Measurements from ENCODE around the gene CST4.
"Not testable (repeated sequence)": the region's sequence is repeated elsewhere in the genome, so short reads cannot be mapped to it uniquely, and the experiment has no call there.

CST4 gene, protein sequence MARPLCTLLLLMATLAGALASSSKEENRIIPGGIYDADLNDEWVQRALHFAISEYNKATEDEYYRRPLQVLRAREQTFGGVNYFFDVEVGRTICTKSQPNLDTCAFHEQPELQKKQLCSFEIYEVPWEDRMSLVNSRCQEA

DNA sequence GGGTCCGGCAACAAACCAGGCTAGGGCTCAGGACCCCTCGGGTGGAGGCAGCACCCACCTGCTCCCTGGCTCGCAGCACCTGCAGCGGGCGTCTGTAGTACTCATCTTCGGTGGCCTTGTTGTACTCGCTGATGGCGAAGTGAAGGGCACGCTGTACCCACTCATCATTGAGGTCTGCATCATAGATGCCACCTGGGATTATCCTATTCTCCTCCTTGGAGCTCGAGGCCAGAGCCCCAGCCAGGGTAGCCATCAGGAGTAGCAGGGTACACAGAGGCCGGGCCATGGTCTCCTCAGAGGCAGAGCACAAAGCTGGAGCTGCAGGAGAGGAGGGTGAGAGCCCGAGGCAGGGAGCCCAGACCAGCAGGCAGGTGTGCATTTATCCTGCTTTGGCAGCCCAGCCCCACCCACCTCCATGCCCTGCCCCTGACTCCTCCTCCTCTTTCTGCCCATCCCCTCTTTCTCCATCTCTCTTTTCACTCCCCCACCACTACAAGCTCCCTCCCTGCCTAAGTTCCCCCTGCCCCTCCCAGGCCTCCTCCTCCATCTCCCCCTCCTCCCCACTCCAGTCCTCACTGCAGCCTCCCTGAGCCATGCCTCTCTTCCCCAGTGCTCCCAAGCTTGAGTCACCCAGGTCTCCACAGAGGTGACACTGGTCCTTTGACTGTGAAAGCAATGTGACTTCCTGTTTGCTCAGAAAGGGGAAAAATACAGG, at the start of gene CST4:
TSS of gene CST4 (minus strand) at position 355 of the 715 bp plus-strand sequence. CDS start at position 286, 69 bp downstream.
- DNase-seq: not testable (repeated sequence)

DNA sequence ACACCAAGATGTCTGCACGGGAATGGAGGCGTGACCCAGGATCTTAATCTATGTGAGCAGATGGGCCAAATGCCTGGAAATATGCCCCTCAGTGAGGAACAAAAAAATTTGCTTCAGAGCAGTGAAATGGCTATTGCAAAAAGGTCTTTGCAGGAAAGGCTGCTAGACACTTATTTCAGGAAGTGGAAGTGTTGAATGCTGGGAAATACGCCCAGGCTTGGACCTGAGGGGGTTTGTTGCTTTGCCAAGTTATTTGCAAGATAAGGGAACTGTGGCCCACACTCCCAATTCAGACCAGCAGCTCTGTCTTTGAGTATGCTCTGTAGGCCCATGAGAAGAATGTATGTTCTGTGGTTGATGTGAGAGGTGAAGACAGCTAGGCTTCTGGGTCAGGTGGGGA, 46.6 kb upstream of the CST4 start:
- DNase-seq: not testable (repeated sequence)

DNA sequence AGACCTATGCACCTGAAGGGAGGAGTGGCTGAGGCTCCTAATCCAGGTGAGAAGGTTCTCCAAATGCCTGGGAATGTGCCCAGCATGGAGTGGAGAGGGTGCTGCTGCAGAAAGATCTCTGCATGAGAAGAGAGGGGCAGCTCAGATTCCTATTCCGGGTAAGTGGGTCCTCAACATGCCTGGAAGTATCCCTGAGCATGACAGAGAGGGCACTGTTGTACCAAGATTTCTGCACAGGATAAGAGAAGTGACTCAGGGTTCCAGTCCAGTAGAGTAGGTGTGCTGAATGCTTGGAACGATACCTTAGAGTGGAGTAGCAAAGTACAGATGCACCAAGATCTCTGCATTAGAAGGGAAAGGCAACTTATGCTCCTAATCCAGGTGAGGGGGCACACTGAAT, 46.1 kb upstream of the CST4 start:
- not testable (repeated sequence) for DNase-seq

DNA sequence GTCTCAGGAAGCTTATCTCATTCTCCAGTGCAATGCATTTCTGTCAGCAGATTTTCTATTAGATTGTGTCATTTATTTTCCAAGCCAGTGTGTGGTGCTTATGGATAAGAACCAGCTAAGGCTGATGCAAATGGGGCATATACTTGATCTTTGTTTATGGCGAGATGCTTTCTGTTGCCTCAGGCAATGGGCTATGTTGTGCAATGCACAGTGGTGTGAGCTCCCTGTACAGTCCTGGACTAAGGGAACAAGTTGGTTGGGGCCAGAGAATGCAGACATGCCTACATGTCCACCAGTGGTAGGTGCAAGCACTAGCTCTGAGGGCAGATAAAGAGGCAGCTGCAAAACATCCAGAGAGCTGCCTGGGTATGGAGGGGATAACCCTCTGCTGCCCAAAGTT, 45.6 kb upstream of the CST4 start:
- DNase-seq: not testable (repeated sequence)

DNA sequence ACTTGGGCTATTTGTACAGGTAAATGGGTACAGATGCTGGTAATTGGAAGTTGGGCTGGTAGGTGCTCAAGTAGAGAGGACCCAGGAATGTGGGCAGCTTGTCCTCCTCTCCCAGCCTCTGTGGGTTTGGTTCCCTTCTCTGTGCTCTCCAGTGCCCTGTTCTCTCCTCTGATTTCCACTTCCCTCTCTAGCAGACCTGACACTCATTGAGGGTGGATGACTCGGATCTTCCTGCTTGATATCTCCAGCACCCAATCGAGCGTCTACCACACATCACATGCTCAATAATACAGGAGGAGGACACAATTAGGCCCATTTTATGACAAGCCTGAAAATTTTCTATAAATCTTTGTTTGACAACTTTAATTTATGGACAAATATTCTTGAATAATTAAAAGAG, 38.2 kb upstream of the CST4 start:
- DNase-seq: no peak

DNA sequence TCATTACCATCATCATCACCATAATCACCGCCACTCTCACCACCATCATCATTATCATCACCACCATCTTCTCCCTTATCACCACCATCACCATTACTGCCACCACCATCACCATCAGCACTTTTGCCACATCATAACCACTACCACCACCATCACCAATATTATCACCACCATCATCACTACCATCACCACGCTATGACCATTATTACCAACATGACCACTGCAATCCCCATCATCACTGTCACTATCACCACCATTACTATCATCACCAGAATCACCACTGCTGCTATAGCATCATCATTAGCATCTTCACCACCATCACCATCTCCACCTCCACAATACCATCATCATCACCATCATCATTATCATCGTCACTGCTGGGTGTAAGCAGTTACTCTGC, 36.3 kb upstream of the CST4 start:
- no peak for DNase-seq

DNA sequence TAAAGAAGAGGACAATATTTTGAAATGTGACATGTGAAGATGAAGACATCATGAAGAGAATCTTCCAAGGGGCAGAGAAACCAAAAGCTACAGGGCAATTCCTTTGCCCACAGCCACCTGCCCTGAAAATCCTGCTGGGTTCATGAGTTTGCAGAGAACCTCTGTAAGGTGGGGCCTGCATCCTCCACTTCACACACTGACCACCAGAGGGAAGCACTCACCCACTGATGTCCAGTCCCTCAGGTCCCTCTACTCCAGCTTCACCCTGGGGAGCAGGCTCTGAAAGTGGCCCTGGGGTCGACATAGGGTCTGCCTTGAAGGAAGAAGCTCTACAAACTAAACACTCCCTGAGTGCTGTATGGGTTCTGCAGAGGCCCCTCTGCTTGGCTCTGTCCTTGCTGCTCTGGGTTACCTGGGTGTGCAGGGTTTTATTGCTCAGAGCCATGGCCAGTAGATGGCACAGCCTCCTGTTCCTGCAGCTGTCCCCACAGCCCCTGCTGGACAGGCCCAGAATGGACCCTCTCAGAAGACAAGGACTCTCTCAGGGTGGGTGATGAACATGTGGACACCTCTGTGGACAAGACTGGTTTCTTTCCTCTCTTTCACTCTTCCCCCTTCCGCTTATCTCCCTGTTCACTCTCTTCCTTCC, 34.9 kb upstream of the CST4 start:
- peak; percentile 6 for DNase-seq

DNA sequence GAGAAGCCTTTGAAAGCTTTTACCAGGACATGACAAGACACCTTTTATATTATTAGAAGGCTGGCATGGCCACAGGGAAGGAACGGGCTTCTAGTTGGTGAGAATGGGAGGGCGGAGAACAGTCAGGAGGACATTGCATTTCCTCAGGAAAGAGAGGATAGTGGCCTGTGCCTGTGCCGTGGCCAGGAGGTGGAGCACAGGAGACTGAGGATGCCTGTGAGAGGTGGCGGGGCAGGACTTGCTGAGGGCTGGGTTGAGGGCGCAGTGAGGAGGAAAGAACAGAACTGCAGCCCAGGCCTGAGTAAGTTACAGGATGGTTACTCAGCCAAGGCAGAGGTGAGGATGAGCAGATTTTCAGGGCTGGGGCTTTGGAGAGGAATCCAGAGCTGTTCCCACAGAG, 34.0 kb upstream of the CST4 start:
- not testable (repeated sequence) for DNase-seq

DNA sequence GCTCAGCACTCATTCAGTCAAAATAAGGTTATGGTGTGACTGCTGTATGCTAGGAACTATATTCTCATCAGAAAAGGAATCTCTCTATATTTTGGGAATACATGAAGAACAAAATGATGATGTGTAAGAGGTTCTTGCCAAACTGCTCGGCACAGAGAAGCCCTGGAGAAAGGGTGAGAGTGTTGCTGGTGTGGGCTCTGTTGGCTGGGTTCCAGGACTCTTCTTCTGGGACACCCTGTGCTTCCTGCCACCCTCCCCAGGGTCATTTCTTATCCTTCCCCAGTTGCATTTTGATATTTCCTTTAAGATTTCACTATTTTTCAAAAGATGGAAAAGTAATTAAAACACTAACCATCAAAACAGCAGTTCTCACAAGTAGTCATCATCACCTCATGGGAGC, 33.1 kb upstream of the CST4 start:
- DNase-seq: no peak

DNA sequence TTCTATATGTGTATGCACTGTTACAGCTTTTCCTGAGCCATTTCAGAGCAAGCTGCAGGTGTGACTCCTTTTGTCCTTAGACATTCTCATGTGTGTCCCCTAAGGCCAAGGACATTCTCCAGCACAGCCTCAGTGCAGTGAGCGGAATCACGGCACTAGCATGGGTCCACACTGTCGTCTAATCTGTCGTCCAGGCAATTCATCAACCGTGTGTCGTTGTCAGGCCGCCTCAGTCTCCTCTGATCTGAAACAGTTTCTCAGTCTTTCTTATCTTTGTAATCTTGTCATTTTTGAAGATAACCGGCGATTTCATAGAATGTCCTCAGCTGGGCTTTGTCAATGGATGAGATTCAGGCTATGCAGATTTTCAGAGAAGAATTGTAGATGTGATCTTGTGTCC, 30.5 kb upstream of the CST4 start:
- DNase-seq: not testable (repeated sequence)

DNA sequence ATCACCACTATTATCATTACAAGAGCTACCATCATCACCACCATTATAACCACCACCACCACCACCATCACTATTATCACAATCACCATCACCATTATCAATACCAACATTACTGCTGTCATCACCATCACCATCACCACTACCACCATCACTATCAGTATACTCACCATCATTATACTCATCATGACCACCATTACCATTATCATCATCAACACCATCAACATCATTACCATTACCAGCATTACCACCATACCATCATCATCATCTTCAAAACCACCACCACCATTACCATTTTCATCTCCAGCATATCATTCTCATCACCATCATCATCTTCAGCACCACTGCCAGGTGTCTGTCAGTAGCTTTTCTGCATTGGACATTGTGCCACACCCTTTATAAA, 22.9 kb upstream of the CST4 start:
- DNase-seq: not testable (repeated sequence)

DNA sequence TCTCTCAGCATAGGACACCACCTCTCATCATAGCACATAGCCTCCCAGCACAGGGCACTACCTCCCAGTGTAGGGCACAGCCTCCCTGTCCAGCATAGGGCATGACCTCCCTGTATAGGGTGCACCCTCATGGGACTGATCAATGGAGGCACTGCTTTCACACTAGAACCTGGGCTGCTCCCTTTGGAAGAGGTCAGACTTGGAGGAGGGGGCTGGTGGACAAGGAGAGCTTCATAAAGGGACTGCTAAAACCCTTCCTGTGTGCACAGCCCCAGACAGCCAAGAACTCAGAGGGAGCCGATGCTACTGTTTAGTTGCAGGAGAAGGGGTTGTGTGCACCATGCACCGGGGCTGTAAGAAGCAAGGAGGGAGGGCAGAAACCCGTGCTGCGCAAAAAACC, 21.9 kb upstream of the CST4 start:
- DNase-seq: no peak

DNA sequence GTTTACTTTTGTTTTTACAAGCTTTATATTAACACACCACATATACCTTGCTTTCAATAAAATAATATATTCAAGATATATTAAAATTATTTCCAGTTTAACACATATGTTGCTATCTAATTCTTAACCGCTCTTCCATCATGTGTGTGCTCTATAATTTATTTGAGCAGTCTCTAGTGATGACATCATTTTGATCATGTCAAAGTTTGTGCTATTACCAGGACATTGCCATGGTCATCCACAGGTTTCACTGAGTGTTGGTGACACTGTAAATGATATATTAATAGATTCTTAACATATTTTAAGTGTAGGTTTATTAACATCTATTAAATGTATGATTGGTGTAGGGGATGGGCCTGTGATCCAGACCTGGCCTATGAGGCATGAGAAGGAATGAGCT, 17.1 kb upstream of the CST4 start:
- DNase-seq: no peak

DNA sequence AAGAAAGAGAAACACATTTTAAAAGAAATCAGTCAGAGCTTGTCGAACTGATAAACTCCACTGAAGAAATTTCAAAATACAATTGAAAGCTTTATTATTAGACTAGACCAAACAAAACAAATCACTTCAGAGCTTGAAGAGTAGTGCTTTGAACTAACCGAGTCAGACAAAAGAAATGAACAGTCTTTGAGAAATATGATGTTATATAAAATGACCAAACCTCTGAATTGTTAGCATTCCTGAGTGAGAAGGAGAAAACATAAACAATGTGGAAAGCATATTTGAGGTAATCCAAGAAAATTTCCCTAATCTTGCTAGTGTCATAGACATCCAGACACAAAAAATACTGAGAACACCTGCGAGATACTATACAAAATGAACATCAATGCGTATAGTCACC, 13.2 kb upstream of the CST4 start:
- DNase-seq: no peak

DNA sequence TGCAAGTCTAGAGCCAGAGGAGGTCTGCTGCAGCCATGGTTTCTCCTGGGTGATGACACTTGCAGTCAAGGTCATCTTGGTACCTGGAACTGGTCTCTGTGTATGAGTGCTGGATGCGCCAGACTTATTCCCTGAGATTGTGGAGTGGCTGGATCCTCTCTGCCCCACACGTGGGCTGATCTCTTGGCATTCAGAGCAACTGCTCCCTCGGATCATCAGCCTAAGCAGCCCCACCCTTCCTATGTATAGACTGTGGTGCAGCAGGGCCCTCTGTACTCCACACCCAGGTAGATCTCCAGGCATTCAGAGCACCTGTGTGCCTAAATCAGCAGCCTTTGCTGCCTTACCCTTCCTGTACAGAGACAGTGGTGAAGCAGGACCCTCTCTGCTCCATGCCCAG, 12.1 kb upstream of the CST4 start:
- no peak for DNase-seq

DNA sequence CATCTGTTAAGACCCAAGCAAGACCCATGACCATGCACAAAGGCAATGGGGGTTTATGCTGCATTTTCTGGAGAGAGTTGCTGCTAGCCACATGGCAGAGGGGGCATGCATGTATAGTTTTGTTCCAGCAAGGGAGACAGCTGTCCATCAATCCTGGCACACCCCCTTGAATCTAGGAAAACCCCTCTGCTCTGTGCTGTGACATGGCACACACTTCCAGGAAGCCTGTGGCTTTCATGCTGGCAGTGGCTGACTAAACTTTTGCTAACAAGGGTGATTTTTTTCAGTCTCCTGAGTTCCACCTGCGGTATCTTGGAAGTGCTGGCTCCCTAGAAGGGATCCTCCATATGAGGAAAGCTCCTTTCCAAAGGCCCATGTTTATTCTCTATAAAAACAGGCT, 9.1 kb upstream of the CST4 start:
- DNase-seq: no peak

DNA sequence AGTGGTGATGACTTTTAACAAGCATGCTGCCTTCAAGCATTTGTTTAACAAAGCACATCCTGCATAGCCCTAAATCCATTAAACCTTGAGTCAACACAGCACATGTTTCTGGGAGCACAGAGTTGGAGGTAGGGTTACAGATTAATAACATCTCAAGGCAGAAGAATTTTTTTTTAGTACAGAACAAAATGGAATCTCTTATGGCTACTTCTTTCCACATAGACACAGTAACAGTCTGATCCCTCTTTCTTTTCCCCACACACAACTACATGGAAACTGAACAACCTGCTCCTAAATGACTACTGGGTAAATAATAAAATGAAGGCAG, 6.2 kb upstream of the CST4 start:
- DNase-seq: not testable (repeated sequence)

DNA sequence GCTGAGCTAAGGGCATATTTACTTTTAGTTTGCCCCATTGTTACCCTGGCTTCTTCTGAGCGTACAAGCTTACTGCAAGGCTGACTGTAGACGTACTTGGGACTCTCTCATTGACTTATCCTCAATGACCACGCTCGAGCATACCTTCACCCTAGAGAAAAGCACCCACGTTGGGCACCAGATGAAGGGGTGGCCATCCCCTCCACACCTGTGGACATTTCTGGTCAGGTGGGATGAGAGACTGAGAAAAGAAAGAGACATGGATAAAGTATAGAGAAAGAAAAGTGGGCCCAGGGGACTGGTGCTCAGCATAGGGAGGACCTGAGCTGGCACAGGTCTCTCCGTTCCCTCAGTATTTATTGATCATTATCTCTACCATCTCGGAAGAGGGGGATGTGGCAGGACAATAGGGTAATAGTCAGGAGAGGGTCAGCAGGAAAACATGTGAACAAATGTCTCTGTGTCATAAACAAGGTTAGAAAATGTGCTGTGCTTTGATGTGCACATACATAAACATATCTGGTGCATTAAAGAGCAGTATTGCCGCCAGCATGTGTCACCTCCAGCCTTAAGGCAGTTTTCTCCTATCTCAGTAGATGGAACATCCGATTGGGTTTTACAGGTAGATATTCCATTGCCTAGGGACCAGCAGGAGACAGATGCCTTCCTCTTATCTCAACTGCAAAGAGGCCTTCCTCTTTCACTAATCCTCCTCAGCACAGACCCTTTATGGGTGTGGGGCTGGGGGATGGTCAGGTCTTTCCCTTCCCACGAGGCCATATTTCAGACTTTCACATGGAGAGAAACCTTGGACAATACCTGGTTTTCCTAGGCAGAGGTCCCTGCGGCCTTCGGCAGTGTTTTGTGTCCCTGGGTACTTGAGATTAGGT, 5.6 kb upstream of the CST4 start:
- DNase-seq: not testable (repeated sequence)

DNA sequence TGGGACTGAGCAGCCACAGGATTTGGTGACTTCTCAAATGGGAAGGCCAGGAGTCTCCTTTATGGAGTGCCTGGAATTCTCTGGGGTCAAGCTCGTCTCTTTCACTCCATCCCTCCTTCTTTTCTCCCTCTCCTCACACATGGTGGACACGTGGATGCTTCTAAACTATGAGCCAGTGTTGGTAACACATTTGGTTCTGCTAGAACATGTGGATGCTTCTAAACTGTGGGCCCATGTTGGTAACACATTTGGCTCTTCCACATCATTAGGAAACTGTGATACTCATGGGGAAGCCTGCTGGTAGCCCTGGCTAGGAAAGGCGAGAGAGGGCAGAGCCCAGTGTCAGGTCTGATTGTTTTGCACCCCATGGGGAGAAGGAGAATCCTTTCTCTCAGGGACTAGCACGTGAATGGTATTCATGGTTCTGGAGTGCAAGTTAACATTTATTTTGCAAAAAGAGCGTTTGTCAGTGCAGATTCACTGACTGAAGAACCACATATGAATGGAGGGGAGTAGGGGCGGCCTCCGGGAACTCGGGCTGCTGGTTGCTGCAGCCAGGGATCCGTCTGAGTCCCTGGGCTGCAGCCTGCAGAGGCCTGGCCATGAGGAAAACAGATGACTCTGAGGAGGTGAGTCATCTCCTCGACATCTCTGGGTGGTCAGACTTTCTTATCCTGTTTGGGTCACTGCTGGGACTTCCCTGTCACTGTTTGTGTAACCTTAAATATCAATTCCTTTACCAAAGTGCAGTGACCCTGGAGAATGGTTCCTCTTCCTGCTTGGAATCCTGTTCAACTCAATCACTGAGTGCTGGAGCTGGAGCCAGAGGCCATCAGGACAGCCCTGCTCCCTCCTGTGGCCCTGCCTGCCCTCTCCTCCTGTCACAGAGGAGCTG, 4.1 kb upstream of the CST4 start:
- not testable (repeated sequence) for DNase-seq

DNA sequence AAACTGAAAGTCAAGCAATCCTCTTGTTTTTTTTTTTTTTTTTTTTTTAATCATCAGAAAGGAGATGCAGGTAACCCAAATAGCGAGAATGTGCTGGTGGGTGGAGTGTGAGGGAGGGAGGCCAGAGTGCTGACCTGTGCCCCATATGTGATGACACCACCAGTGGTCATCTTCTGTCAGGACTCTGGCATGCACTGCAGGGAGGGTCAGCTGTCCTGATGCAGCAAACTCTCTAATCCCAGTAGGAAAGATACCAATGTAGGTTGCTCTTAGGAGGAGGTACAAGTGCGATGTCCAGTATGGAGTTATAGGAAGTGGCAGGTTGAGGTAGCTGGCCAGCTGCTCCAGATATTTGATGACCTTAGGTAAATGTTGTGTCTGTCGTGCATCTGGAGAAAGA, 2.8 kb upstream of the CST4 start:
- DNase-seq: no peak

DNA sequence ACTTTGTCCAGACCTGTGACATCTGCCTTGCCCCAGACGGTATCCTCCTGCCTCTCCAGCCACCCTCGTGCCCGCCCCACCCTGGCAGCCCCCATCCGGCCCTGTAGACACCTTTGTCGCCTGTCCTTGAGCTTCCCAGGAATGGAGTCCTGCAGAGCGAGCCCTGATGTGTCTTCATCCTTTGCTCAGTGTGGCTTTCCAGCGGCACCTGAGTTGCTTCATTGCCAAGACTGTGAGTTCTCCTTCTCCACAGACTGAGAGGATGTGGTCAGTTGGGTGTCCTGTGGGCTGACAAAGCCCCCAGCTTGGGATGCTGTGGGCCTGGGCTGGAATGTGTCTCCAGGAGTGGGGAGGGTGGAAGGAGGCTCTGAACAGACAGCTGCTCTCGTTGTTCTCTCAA, 1.7 kb upstream of the CST4 start:
- no peak for DNase-seq

DNA sequence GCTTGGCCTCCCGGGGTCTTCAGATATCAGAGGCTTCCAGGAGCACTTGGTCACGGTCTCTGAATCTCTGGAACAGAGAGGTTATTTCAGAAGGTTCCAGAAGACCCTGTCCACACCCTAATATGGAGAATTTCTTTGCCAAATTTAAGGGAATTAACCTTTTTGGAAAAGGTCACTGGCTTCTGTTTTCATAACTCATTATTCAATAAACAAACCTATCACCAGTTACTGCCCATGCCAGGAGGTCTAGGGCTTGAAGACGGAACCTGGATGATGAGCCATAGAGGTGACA, 507 bp upstream of the CST4 start:
- no peak for DNase-seq

DNA sequence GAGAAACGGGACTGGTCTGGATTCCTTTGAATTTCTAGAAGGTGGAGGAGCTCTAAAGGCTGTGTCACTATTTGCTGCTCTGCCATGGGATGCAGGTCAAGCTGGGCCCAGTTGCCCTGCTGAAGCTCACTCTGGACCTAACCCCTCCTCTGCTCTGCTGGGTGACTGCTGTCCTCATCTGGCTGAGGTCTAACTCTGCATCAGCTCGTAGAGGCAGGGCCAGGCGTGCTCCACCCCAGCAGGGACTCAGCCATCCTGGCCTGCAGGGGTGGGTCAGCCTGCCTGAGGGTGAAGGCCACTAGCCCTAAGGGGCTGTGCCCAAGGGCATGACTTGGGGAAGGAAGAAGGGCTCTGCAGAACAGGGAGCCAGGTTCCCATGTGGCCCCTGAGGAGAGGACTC, 852 bp downstream of the CST4 start:
- DNase-seq: no peak

All from activated naive CD4-positive, alpha-beta T cell treated with Interleukin-2 at 50 U/mL for 16 hours (primary cell).